ENCODE results near the gene BMS1.
A peak's percentile ranks its signal among the peaks of the same experiment; 100 is the strongest.
"Not testable (repeated sequence)": the region's sequence is repeated elsewhere in the genome, so short reads cannot be mapped to it uniquely, and the experiment has no call there.

BMS1 gene, protein sequence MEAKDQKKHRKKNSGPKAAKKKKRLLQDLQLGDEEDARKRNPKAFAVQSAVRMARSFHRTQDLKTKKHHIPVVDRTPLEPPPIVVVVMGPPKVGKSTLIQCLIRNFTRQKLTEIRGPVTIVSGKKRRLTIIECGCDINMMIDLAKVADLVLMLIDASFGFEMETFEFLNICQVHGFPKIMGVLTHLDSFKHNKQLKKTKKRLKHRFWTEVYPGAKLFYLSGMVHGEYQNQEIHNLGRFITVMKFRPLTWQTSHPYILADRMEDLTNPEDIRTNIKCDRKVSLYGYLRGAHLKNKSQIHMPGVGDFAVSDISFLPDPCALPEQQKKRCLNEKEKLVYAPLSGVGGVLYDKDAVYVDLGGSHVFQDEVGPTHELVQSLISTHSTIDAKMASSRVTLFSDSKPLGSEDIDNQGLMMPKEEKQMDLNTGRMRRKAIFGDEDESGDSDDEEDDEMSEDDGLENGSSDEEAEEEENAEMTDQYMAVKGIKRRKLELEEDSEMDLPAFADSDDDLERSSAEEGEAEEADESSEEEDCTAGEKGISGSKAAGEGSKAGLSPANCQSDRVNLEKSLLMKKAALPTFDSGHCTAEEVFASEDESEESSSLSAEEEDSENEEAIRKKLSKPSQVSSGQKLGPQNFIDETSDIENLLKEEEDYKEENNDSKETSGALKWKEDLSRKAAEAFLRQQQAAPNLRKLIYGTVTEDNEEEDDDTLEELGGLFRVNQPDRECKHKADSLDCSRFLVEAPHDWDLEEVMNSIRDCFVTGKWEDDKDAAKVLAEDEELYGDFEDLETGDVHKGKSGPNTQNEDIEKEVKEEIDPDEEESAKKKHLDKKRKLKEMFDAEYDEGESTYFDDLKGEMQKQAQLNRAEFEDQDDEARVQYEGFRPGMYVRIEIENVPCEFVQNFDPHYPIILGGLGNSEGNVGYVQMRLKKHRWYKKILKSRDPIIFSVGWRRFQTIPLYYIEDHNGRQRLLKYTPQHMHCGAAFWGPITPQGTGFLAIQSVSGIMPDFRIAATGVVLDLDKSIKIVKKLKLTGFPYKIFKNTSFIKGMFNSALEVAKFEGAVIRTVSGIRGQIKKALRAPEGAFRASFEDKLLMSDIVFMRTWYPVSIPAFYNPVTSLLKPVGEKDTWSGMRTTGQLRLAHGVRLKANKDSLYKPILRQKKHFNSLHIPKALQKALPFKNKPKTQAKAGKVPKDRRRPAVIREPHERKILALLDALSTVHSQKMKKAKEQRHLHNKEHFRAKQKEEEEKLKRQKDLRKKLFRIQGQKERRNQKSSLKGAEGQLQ

GRCh38 chr10:42782446-42783180, at the start of gene BMS1:
Gene BMS1, plus strand, starts transcription at chr10:42782795. Its CDS starts 1,600 bp downstream, at chr10:42784395.
- Histone ChIP-seq H3K9me3 (replicated peaks in 1 of 11) (no peaks in the 10 kb centered on the region), H3K4me2 (peak within 1 kb of the TSS; percentile 80 to 99 (median 92)), H3K36me3 (peaks cover 33 to 39% (median 36%) of the 10 kb centered on the region in 11 experiments), H3K4me1 (peaks cover 14 to 23% (median 21%) of the 10 kb centered on the region in 10 experiments), H3K27me3 (no peaks in the 10 kb centered on the region), H4K20me1 (peaks cover 0 to 41% (median 13%) of the 10 kb centered on the region in 11 experiments; a peak in 12 of 22 replicates), H3K4me3 (peak within 1 kb of the TSS; percentile 71 to 86 (median 82)), H3K27ac (peak within 1 kb of the TSS; percentile 87 to 97 (median 93)), H3K9ac (peak within 1 kb of the TSS; percentile 88 to 95 (median 92))
- no peak for TF ChIP-seq Cebpa-rat (IDR thresholded peaks at IDR 0.05)

GRCh38 chr10:42734536-42734935, 48.1 kb upstream of the BMS1 start:
- Histone ChIP-seq H3K9ac (no peak overlapping the region), H3K9me3 (replicated peaks in 1 of 11) (peaks cover 0 to 2% (median under 1%) of the 10 kb centered on the region in 11 experiments; a peak in 5 of 22 replicates), H3K36me3 (no peaks in the 10 kb centered on the region), H3K4me2 (no peak overlapping the region), H3K27ac (no peak overlapping the region), H3K27me3 (no peaks in the 10 kb centered on the region), H4K20me1 (no peaks in the 10 kb centered on the region), H3K4me1 (no peaks in the 10 kb centered on the region), H3K4me3 (no peak overlapping the region)
- TF ChIP-seq Cebpa-rat (IDR thresholded peaks at IDR 0.05): no peak

DNA sequence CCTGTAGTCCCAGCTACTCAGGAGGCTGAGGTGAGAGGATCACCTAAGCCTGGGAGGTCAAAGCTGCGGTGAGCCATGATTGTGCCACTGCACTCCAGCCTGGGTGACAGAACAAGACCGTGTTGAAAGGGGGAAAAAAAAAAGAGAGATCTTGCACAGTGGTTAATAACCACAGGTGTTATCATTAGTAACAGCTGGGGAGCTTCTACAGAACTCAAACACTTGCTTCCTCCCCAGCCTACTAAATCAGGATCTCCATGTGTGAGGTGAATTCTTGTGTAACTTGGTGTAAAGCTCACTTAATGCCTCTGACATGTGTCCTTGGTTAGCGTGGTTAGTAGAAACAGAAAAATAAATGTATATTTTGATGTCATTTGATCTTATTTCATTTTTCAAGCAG, 43.9 kb upstream of the BMS1 start:
- Histone ChIP-seq H3K9me3 (replicated peaks in 1 of 11) (peaks cover 23 to 40% (median 31%) of the 10 kb centered on the region in 11 experiments), H3K4me1 (no peaks in the 10 kb centered on the region), H3K4me3 (no peak overlapping the region), H3K36me3 (no peaks in the 10 kb centered on the region), H3K27ac (no peak overlapping the region), H3K4me2 (0 out of 22 replicates have a peak overlapping the region, but pooled peaks of 1 of the 11 experiments have one; percentile 14), H3K27me3 (no peaks in the 10 kb centered on the region), H4K20me1 (no peaks in the 10 kb centered on the region), H3K9ac (no peak overlapping the region)
- TF ChIP-seq Cebpa-rat (IDR thresholded peaks at IDR 0.05): no peak

DNA sequence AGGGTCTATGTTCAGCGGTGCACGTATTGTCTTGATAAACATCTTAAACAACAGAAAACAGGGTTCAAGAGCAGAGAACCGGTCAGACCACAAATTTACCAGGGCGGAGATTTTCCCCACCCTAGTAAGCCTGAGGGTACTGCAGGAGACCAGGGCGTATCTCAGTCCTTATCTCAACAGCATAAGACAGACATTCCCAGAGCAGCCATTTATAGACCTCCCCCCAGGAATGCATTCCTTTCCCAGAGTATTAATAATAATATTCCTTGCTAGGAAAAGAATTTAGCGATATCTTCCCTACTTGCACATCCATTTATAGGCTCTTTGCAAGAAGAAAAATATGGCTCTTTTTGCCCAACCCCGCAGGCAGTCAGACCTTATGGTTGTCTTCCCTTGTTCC, 41.1 kb upstream of the BMS1 start:
- H3K9me3 ChIP-seq (replicated peaks in 1 of 11): peaks cover 27 to 43% (median 33%) of the 10 kb centered on the region in 11 experiments
- not testable (repeated sequence) for H3K36me3 ChIP-seq, H3K4me1 ChIP-seq, H3K9ac ChIP-seq, H3K27ac ChIP-seq, H3K4me3 ChIP-seq, H4K20me1 ChIP-seq, H3K4me2 ChIP-seq, H3K27me3 ChIP-seq

DNA sequence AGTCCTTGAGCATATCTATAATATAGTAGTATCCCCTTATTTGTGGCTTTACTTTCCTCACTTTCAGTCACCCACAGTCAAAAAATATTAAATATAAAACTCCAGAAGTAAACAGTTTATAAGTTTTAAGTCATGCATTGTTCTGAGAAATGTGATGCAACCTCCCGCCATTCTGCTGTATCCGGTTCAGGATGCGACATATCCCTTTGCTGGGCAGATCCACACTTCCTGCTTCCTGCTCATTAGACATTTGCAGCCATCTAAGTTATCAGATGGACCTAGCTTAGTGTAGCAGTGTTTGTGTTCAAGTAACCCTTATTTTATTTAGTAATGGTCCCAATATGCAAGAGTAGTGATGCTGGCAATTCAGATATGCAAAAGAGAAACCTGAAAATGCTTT, 38.9 kb upstream of the BMS1 start:
- Histone ChIP-seq H3K4me1 (no peaks in the 10 kb centered on the region), H4K20me1 (no peaks in the 10 kb centered on the region), H3K36me3 (no peaks in the 10 kb centered on the region), H3K27ac (no peak overlapping the region), H3K4me2 (no peak overlapping the region), H3K9me3 (replicated peaks in 1 of 11) (peaks cover 27 to 43% (median 33%) of the 10 kb centered on the region in 11 experiments), H3K27me3 (no peaks in the 10 kb centered on the region), H3K9ac (no peak overlapping the region), H3K4me3 (no peak overlapping the region)
- TF ChIP-seq Cebpa-rat (IDR thresholded peaks at IDR 0.05): no peak

GRCh38 chr10:42744134-42744701, 38.4 kb upstream of the BMS1 start:
- H3K4me3 ChIP-seq: no peak overlapping the region
- H3K27me3 ChIP-seq: no peaks in the 10 kb centered on the region
- H3K9ac ChIP-seq: no peak overlapping the region
- H3K9me3 ChIP-seq (replicated peaks in 1 of 11): peaks cover 27 to 43% (median 33%) of the 10 kb centered on the region in 11 experiments
- no peak for TF ChIP-seq Cebpa-rat (IDR thresholded peaks at IDR 0.05)
- H3K4me1 ChIP-seq: no peaks in the 10 kb centered on the region
- H3K4me2 ChIP-seq: no peak overlapping the region
- no peaks in the 10 kb centered on the region for H4K20me1 ChIP-seq
- no peaks in the 10 kb centered on the region for H3K36me3 ChIP-seq
- no peak overlapping the region for H3K27ac ChIP-seq

DNA sequence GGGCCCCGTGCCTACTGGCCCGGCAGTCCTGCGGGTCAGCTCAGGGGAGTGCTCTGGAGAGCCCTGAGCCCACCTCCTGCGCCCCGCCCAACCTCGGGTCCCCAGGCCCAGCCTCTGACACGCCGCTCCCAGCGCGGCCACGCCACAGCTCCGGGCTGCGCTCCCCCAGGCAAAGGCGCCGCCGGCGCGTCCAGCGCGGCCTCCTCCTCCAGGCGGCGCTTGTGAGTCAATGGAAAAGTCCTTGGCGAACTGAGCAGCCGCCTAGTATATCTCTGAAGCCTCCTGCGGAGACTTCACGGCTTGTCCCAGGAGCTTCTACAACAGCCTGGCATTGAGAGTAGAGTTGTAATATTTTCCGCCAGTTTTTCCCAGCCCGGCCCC, 29.5 kb upstream of the BMS1 start:
- peak overlapping the region in 6 of 11 experiments; percentile 58 to 77 (median 69); a peak in 7 of 22 replicates for H3K27ac ChIP-seq
- H3K4me2 ChIP-seq: peak overlapping the region; percentile 71 to 99 (median 96)
- H3K9me3 ChIP-seq (replicated peaks in 1 of 11): no peaks in the 10 kb centered on the region
- H3K9ac ChIP-seq: peak overlapping the region in 9 of 11 experiments; percentile 54 to 79 (median 72); a peak in 14 of 22 replicates
- TF ChIP-seq Cebpa-rat (IDR thresholded peaks at IDR 0.05): no peak
- peaks cover 32 to 53% (median 42%) of the 10 kb centered on the region in 11 experiments for H3K27me3 ChIP-seq
- peaks cover 0 to 10% (median 0%) of the 10 kb centered on the region in 11 experiments; a peak in 2 of 22 replicates for H4K20me1 ChIP-seq
- peaks cover 8 to 26% (median 18%) of the 10 kb centered on the region in 10 experiments; a peak in 16 of 20 replicates for H3K4me1 ChIP-seq
- H3K36me3 ChIP-seq: no peaks in the 10 kb centered on the region
- peak overlapping the region; percentile 62 to 77 (median 70) for H3K4me3 ChIP-seq
